ENCODE measurements around the gene CDK5RAP2.

The CDK5RAP2 gene

GRCh38 chr9:120569556-120569955, 10.4 kb downstream of the CDK5RAP2 start:
- peaks cover 83% of the 10 kb centered on the region for H3K36me3 ChIP-seq (ENCODE audit: insufficient read depth, low read length)
- no peaks in the 10 kb centered on the region for H3K4me1 ChIP-seq (ENCODE audit: insufficient read depth, low read length)
- no peaks in the 10 kb centered on the region for H3K27me3 ChIP-seq (ENCODE audit: insufficient read depth, low read length, poor library complexity)
- H2AFZ ChIP-seq (ENCODE audit: low read depth, low read length) = no peak overlapping the region
- H4K20me1 ChIP-seq (ENCODE audit: insufficient read depth, low read length) = peaks cover 3% of the 10 kb centered on the region; the same call in 1 of the 2 replicates
- H3K4me2 ChIP-seq (ENCODE audit: insufficient read depth, low read length) = no peak overlapping the region
- DNase-seq (no peak), ATAC-seq (ENCODE audit: insufficient read depth, low read depth) (no peak)
- H3K9ac ChIP-seq (ENCODE audit: low read depth, low read length) = no peak overlapping the region
- no peak overlapping the region for H3K27ac ChIP-seq (ENCODE audit: low read length)
- TF ChIP-seq CTCF (IDR thresholded peaks at IDR 0.05; ENCODE audit: borderline replicate concordance, extremely low read depth, low read length, poor library complexity, severe bottlenecking) (no peak), EZH2 (IDR thresholded peaks at IDR 0.05; ENCODE audit: borderline replicate concordance, low read depth, low read length, severe bottlenecking) (no peak)
- H3K79me2 ChIP-seq (ENCODE audit: insufficient read depth, low read length) = peaks cover 68% of the 10 kb centered on the region
- no peak overlapping the region for H3K4me3 ChIP-seq (ENCODE audit: low read depth in 1 of 2, low read length in 2 of 2)
- H3K9me3 ChIP-seq (ENCODE audit: insufficient read depth, low read length, severe bottlenecking) = no peaks in the 10 kb centered on the region

GRCh38 chr9:120568816-120569215, 11.2 kb downstream of the CDK5RAP2 start:
- H3K4me3 ChIP-seq (ENCODE audit: low read depth in 1 of 2, low read length in 2 of 2) = no peak overlapping the region
- H3K4me1 ChIP-seq (ENCODE audit: insufficient read depth, low read length) = no peaks in the 10 kb centered on the region
- no peak overlapping the region for H3K9ac ChIP-seq (ENCODE audit: low read depth, low read length)
- H2AFZ ChIP-seq (ENCODE audit: low read depth, low read length) = no peak overlapping the region
- TF ChIP-seq EZH2 (IDR thresholded peaks at IDR 0.05; ENCODE audit: borderline replicate concordance, low read depth, low read length, severe bottlenecking) = no peak
- no peak for TF ChIP-seq CTCF (IDR thresholded peaks at IDR 0.05; ENCODE audit: borderline replicate concordance, extremely low read depth, low read length, poor library complexity, severe bottlenecking)
- no peak for ATAC-seq (ENCODE audit: insufficient read depth, low read depth)
- H3K4me2 ChIP-seq (ENCODE audit: insufficient read depth, low read length) = no peak overlapping the region
- no peaks in the 10 kb centered on the region for H3K27me3 ChIP-seq (ENCODE audit: insufficient read depth, low read length, poor library complexity)
- H3K79me2 ChIP-seq (ENCODE audit: insufficient read depth, low read length) = peaks cover 65% of the 10 kb centered on the region
- DNase-seq = no peak
- H3K9me3 ChIP-seq (ENCODE audit: insufficient read depth, low read length, severe bottlenecking) = no peaks in the 10 kb centered on the region
- no peak overlapping the region for H3K27ac ChIP-seq (ENCODE audit: low read length)
- H3K36me3 ChIP-seq (ENCODE audit: insufficient read depth, low read length) = peaks cover 88% of the 10 kb centered on the region
- H4K20me1 ChIP-seq (ENCODE audit: insufficient read depth, low read length) = peaks cover 3% of the 10 kb centered on the region; the same call in 1 of the 2 replicates

GRCh38 chr9:120567874-120568273, 12.1 kb downstream of the CDK5RAP2 start:
- no peaks in the 10 kb centered on the region for H3K9me3 ChIP-seq (ENCODE audit: insufficient read depth, low read length, severe bottlenecking)
- no peak overlapping the region for H3K4me2 ChIP-seq (ENCODE audit: insufficient read depth, low read length)
- peaks cover 65% of the 10 kb centered on the region for H3K79me2 ChIP-seq (ENCODE audit: insufficient read depth, low read length)
- no peaks in the 10 kb centered on the region for H3K4me1 ChIP-seq (ENCODE audit: insufficient read depth, low read length)
- TF ChIP-seq EZH2 (IDR thresholded peaks at IDR 0.05; ENCODE audit: borderline replicate concordance, low read depth, low read length, severe bottlenecking) (no peak), CTCF (IDR thresholded peaks at IDR 0.05; ENCODE audit: borderline replicate concordance, extremely low read depth, low read length, poor library complexity, severe bottlenecking) (no peak)
- no peak overlapping the region for H3K27ac ChIP-seq (ENCODE audit: low read length)
- H3K9ac ChIP-seq (ENCODE audit: low read depth, low read length) = no peak overlapping the region
- no peak overlapping the region for H3K4me3 ChIP-seq (ENCODE audit: low read depth in 1 of 2, low read length in 2 of 2)
- H3K36me3 ChIP-seq (ENCODE audit: insufficient read depth, low read length) = peaks cover 96% of the 10 kb centered on the region
- H3K27me3 ChIP-seq (ENCODE audit: insufficient read depth, low read length, poor library complexity) = no peaks in the 10 kb centered on the region
- no peak overlapping the region for H2AFZ ChIP-seq (ENCODE audit: low read depth, low read length)
- H4K20me1 ChIP-seq (ENCODE audit: insufficient read depth, low read length) = peaks cover 11% of the 10 kb centered on the region; the same call in 1 of the 2 replicates
- ATAC-seq (ENCODE audit: insufficient read depth, low read depth) = no peak
- DNase-seq = no peak

GRCh38 chr9:120567081-120567480, 12.9 kb downstream of the CDK5RAP2 start:
- Histone ChIP-seq H3K4me2 (ENCODE audit: insufficient read depth, low read length) (no peak overlapping the region), H3K9ac (ENCODE audit: low read depth, low read length) (no peak overlapping the region), H3K27ac (ENCODE audit: low read length) (no peak overlapping the region), H3K27me3 (ENCODE audit: insufficient read depth, low read length, poor library complexity) (no peaks in the 10 kb centered on the region), H3K36me3 (ENCODE audit: insufficient read depth, low read length) (peaks cover 96% of the 10 kb centered on the region), H2AFZ (ENCODE audit: low read depth, low read length) (no peak overlapping the region), H4K20me1 (ENCODE audit: insufficient read depth, low read length) (peaks cover 18% of the 10 kb centered on the region; the same call in 1 of the 2 replicates), H3K9me3 (ENCODE audit: insufficient read depth, low read length, severe bottlenecking) (no peaks in the 10 kb centered on the region), H3K4me1 (ENCODE audit: insufficient read depth, low read length) (no peaks in the 10 kb centered on the region), H3K4me3 (ENCODE audit: low read depth in 1 of 2, low read length in 2 of 2) (no peak overlapping the region), H3K79me2 (ENCODE audit: insufficient read depth, low read length) (peaks cover 65% of the 10 kb centered on the region)
- TF ChIP-seq CTCF (IDR thresholded peaks at IDR 0.05; ENCODE audit: borderline replicate concordance, extremely low read depth, low read length, poor library complexity, severe bottlenecking) (no peak), EZH2 (IDR thresholded peaks at IDR 0.05; ENCODE audit: borderline replicate concordance, low read depth, low read length, severe bottlenecking) (no peak)
- DNase-seq (no peak), ATAC-seq (ENCODE audit: insufficient read depth, low read depth) (no peak)
